A204.1 (cell line): Measurements from ENCODE around the gene UBE2Z.
"Not testable (repeated sequence)": the region's sequence is repeated elsewhere in the genome, so short reads cannot be mapped to it uniquely, and the experiment has no call there.

ENCODE experiments used
- FAIRE-seq: peaks from 2 replicates; lab custom pipeline; 2012; peaks lifted over from hg19 to GRCh38; lab: Jason Lieb, UNC

UBE2Z gene

DNA sequence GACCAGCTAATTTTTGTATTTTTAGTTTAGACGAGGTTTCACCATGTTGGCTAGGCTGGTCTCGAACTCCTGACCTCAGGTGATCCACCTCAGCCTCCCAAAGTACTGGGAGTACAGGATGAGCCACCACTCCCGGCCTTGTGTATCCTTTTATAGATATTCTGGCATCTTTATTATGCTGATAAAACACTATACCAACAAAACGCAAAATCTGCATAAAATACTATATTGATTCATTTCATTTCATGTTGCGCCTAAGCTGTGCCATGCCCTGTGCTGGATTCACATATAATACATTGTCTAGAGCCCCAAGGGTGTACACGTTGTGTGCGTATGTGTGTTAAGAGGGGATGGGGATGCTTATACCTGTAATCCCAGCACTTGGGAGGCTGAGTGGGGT is 3.8 kb upstream of the UBE2Z start:
- FAIRE-seq, result no peak

DNA sequence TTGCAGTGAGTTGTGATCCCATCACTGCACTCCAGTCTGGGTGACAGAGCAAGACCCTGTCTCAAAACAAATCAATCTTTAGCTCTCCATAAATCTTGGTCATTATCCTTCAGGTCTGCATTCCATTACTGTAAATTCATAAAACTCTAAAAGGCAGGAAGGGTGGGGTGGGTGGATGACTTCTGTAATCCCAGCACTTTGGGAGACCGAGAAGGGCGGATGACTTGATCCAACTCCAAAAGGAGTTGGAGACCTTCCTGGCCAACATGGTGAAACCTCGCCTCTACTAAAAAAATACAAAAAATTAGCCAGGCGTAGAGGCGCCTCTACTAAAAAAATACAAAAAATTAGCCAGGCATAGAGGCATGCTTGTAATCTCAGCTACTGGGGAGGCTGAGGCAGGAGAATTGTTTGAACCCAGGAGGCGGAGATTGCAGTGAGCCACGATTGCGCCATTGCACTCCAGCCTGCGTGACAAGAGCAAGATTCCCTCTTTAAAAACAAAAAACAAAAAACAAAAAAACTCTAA is 2.2 kb upstream of the UBE2Z start:
- FAIRE-seq, result no peak

DNA sequence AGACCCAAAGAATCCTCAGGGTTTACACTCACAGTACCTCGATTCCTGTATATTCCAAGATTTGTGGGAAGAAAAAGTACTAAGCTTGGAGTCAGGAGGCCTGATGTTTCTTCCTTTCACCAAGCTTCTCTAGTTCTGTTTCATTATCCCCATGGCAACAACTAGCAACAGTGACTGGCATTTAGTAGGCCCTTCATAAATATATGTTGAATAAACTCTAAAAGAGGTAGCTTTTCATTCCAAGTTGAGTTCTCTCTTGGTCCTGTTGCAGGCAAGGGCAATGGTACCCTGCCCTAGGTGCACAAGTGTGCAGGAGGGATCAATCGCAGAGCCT is 527 bp upstream of the UBE2Z start:
- FAIRE-seq, result no peak

DNA sequence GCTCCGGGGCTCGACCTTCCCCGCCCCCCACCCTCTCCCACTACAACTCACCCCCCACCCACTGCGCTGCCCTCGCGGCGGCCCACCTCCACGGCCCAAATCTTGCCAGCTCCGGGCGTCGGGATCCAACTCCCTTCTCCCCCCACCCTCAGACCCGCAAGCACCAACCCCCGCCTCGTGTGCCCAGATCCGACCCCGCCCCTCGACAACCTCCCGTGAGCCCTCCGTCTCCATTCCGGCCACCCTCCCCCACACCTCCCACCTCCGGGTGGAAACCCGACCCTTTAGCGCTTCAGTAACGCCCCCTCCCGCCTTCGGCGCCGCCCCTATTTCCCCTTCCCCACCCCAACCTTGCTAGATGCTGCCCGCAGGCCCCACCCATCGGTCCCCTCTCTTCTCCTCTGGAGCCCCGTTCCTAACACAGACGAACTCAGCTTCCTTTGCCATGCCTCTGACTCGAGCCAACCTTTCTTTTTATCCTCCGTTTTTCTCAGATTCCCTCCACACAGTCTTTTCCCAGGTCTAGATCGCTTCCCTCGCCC is 717 bp downstream of the UBE2Z start:
- no peak for FAIRE-seq

DNA sequence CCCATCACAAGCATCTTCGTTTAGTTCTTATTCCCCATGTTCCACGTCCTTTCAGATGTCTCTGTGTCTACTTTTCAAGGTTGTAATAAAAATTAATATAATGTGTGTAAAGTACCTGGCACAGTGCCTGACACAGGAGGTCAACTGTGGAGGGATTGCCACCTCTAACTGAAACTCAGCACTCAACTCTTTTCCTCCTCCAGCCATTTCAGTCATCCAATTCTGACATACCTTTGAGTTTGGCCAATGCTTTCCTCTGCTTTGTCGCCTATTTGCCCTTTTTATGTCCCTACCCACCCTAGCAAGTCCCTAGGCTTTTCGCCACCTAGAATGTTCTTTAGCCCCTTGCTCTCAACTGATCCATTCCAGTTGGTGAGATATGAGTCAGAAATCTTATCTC is 1.6 kb downstream of the UBE2Z start:
- FAIRE-seq, result no peak

DNA sequence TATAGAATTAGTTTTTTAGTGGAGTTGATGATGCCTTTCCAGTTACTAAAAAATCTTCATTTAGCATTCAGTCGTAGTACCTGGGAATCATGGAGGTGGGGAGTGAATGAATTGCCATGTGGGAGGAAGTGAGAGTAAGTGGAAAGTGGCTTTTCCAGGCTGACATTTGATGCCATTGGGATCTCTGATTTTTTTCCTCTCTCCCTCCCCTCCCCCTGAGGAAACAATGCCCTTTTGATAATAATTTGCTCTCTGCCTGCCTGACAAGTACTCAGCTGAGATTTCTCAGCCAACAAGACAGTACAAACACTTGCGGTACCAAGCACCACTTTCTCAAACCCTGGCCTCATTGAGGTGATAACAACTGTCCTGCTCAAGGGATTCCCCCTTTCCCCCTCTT is 2.2 kb downstream of the UBE2Z start:
- no peak for FAIRE-seq

DNA sequence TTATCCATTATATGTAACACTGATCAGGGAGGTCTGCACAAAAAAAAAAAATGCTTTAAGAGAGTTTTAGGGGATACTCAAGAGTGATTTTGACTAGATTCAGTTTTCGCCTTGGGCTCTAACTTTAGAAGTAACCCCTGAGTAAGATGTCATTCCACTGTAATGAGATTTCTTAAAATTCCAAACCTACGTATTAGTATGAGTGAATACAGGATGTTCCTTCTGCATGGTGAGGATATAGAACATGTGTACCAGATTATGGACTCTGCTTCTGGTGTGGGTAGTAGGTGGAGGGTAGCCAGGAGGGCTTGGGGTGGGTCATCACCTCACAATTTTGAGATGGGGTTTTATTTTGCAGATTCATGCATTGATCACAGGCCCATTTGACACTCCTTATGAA is 4.3 kb downstream of the UBE2Z start:
- FAIRE-seq, result no peak

DNA sequence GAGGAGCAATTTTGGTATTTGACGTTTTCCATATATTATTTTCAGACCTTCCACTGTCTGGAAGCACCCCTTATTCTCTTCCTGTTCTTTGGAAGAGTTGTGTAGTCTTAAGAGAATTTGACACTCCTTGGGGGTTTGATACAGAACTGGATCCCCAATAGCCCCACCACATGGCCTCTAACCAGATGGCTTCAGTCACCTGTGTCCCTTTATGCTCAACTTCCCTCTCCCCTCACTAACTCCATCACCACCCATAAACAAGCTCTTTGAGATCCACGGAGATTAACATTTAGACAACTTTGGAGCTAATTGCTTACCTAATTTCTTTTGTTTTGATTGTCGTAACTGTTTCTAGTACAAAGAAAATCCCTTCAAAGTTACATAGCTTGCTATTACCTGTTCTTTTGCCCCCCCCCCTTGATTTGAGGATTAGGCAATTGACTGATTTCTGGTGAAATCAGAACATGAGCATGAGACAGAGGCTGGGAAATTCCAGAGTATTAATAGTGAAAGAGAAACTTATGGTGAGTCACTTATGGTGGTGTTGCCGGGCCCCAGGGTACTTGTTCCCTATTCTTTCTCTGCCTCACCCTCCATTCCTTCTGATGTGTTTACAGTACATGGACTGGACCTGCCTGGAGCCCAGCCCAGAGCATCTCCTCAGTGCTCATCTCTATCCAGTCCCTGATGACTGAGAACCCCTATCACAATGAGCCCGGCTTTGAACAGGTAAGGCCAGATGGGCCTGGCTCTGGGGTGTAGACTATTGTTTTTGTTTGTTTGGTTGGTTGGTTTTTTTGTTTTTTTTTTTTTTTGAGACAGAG is 7.5 kb downstream of the UBE2Z start:
- FAIRE-seq, result no peak

DNA sequence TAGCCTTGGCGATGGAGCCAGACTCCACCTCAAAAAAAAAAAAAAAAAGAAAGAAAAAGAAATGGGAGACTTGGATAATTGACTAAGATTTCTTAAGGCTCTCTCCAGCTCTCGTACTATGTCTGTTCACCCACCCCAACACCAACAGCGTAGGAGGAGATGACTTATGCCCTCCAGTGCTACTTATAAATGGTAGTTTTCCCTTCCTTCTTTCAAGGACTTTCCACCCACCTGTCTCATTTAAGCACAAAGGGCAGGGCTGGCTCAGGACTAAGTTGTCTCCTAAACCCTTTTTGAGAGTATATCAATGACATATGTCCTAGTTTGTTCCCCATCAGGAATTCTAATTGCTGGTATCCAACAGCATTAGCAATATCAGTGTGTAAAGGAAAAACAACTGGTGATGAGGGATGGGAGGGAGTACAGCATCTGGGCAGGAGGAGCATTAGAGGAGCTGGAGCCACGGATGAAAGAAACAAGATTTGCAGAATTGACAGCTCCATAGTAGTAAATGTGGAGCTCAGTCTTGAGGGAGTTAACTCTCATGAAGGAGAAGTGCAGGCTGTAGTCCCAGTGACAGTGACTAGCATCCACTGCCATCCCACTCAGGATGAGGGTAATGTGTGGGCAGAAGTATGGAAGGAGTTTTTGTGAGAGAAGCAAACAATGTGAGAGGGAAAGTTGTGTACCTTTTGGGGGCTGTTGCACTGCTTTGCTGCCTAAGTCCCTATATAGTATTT is 17.2 kb downstream of the UBE2Z start:
- FAIRE-seq, result no peak

DNA sequence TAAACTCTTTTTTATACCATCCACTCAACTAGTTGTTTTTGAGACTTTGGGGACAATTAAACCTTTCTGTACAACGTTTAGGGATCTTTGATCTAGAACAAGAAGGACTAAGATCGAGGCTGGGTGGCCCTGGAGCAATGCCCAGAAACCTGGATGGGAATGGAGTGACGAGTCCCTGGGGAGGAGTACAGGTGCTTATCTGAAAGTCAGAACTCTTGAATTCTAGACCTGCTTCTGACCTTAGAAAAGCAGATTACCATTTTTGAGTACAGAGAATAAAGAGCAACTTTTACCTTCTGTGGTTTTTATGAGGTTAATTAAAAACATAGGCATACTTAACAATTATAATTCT is 17.8 kb downstream of the UBE2Z start:
- FAIRE-seq, result no peak

DNA sequence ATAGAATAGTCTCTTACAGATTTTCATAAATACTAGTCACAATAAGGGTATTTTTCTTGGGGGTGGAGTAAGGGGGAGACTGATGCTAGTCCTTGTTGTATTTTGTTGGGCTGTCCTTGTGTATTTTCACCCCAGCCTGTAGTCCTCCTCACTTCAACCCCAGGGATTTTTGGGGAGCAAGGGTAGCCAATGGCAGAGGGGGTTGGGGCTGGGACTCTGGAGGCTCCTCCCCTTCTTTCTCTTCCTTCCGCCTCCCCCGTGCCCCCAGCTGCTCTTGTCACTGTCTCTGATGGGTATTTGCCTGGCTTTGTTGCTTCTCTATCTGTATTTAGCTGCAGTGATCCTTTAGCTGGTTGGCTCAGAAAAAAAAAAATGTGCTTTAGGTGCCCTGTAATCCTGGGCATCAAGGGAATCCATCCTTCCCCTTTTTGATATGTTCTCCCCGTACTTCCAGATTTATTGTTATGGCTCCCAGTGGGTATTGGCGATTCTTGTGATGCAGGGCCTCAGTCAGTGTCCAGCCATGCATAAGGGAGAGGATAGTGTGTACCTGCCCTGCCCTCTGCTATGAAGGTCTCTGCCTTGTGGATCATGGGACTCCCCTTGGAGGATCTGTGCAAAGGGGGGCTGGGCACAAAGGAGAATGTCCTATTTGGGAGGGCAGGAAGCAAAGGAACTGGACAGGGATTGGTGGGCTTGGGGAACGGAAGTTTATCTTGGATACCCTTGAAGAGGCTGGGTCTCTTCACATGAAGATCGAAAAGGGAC is 20.0 kb downstream of the UBE2Z start:
- FAIRE-seq, result no peak

DNA sequence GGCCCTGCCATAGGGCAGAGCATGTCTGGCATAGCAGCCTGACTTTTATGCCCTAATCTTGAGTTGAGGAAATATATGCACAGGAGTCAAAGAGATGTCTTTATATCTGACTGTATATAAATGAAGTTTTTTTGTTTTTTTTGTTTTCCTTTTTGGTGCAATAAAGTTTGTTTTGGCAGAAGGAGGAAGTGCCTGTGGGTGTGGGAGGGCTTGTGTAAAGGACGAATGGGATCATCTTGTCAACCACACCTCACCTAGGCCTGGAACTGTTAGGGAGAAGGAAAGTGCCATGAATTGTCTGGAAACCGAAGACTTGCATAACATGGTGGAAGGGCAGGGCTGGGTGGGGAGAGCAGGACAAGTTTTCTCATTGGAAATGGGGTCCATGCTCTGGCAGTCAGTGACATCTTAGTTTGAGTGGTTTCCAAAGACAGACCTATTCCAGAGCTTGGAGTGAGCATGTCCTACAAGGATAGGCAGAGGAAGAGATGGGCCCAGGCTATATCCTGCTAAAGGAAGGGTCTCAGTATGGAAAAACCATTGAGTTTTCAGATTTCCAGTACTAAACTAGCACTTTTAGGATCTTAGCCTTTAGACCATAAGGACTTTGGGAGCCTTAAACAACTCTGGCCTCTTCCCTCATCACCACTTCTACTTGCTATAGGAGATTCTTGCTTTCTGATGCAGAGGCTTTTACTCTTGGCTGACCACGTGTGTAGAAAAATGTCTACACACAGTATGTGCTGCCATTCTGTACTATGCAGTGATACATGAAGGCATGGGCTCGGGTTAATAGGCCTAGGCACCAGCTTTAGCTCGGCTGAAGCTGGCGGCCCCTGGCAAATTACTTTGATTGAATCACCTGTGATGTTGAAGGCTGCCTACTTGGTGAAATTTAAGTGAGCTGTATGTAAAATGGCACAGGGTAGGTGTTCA is 20.9 kb downstream of the UBE2Z start:
- FAIRE-seq, result no peak

DNA sequence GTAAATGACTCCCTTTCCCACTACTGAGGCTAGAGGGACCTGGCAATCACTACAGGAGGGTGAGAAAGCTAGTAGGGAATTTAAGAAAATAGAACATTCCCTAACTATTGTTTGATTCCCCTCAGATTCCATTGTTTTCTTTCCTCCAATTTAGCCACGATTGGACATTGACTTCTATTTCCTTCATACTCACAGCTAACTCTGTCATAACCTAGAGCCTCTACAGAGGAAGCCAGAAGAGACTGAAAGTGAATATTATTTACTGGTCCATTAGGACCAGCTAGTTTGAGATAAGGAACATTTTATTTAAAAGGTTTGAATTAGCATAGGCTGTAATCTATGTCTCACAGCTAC is 21.6 kb downstream of the UBE2Z start:
- FAIRE-seq, result no peak

DNA sequence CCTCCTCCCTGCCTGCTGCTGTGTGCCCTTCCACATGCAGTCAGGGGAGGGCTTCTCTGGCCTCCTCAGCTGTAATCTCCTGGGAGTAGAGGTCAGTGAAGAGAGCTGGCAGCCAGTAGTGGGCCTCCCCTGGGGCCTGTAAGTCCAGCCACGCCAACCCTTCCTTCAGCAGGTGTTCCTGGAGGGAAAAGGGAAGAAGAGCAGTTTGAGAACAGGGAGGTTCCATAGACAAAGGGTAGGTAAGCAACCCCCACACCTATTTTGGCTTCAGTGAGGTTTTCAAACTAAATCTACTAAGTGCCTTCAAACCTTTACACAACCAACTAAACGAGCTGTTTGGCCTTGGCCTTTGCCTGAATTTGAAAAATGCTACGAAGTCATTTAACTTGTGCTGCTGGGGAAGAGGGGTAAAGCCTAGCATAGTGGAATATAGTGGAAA is 22.2 kb downstream of the UBE2Z start:
- FAIRE-seq, result no peak

DNA sequence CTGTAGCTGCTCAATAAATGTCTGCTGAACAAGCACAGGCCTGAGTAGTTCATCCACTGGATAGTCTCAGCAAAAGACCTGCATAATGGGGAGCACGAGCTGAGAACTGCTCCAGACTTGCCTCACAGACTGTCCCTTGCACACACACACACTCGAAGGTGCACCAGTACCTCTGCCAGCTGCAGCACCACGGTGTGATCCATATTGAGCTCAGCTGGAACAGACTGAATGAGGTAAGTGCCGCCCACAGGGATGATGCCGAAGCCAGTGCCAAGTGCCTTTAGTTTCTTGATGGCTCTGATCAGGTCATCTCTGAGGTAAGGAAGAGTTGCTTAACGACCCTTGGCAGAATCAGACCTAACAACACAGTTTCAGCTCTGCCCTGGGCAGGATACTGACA is 24.8 kb downstream of the UBE2Z start:
- FAIRE-seq, result no peak

DNA sequence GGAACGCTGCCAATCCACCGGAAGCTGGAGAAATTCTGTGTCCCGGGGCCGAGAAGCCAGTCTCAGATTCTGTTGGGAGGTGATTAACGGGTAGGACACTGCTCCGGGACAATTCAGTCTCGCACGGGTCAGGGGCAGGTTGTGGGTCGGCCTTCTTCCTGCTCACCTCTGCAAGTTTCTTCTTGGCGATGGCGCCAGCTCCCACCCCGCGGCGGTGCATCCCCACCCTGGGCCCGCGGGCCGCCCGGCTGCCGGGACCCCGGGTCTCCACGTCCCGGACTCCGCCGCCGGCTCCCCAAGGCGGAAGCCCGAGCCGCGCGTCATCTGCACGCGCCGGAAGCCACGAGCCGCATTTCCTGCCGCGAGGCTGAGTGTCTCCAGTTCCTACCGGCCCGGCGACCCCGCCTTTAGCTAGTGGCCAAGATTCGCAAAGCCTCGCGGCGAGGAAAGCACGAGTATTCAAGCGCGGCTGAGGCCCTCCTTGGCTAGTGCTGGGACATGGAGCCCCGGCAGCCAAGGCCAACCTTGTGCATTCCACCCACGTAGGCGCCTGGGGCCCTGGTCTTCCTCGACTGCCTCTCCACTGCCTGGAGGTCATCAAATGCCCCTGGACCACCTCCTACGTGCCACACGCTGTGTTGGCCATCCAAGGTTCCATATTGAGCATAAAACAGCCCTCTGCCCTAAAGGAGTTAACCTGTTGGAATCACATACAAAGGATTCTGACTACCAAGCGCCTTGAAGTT is 36.5 kb downstream of the UBE2Z start, which contains the start of gene SNF8:
SNF8 (minus strand) TSS at position 328 of the 746 bp plus-strand sequence; CDS start at position 220, 108 bp downstream.
- FAIRE-seq, result no peak

DNA sequence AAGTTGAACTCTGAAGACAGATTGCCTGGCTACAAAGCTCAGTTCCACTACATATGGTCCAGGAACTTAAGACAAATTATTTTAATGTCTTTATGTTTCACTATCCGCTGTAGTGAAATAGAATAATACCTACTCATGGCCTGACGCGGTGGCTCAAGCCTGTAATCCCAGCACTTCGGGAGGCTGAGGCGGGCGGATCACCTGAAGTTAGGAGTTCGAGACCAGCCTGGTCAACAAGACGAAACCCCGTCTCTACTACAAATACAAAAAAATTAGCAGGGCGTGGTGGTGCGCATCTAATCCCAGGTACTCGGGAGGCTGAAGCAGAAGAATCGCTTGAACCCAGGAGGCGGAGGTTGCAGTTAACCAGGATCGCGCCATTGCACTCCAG is 37.0 kb downstream of the UBE2Z start:
- FAIRE-seq, result not testable (repeated sequence)

DNA sequence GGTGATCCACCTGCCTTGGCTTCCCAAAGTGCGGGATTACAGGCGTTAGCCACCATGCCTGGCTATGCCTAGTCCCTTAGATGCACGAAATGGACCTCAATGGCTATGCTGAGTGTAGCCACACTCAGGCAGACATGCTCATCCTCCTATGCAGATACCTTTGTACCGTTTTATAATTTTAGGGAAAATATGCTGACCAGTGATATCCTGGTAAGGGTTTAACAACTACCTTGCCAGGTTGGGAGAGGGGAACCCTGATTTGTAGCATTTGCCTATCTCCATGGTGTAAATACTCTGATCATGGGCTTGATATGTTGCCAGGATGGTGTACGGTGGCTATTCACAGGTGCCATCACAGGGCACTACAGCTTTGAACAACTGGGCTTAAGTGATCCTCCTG is 43.4 kb downstream of the UBE2Z start:
- no peak for FAIRE-seq

DNA sequence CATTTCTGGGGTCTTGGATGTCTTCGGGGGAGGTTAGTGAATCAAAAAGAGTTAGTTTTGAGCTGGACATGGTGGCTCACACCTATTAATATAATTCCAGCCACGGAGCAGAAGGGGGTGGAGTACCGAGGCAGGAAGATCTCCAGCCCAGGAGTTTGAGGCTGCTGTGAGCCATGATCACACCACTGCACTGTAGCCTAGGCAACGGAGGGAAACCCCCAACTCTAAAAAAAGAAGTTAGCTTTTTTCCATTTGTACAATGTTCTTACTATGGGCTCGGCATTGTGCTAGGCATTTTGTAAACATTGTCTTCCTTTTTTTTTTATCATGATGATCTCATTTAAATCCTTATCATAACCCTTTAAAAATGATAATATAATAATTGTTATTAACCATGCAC is 44.7 kb downstream of the UBE2Z start:
- no peak for FAIRE-seq

DNA sequence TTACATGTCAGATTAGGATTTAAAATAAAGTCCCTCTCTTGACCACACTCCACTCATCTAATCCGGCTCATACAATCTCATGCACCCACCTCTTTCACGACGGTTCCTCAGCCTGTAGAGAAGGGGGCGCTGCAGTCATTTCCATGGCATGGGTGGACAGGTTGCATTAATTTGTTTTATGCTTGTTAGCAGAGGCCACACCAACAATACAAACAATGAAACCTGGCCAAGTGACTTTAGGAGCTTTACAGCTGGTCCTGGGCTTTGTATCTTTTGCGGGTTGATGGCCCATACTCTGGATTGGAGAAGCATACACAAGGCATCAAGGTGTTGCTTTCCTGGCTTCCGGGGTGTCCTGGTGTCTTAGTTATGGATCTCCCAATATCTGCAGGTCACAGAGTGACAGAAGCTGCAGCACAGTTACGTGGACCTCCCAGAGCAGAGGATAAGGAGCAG is 46.1 kb downstream of the UBE2Z start:
- FAIRE-seq, result no peak
